MCF 10A (cell line): ENCODE measurements around the gene CACNG5. TPM values are rescaled to one million over a fixed set of nuclear protein-coding genes. Genes with fewer than 3 reads are reported as not detected.
A peak's percentile ranks its signal among the peaks of the same experiment; 100 is the strongest.

Source experiments
- BruUV-seq: library from RNA; stranded (reverse); fragments of 400-500 nt; replicated peaks from 2 replicates; lab custom pipeline; 2021; lab: Mats Ljungman, UMichigan
- CTCF ChIA-PET: fragments of 300-600 bp; sonication (Branson Sonifier 250); formaldehyde crosslinking; extraction: SDS; loops from one replicate; lab custom pipeline; 2021; ENCODE audit warnings: antibody characterized with exemption, inconsistent platforms; lab: Yijun Ruan, JAX
- POLR2A ChIA-PET: fragments of 300-600, 350-650 bp; sonication (Branson Sonifier 250); formaldehyde crosslinking; extraction: SDS; loops from one replicate; lab custom pipeline; 2020; ENCODE audit warnings: antibody characterized with exemption, inconsistent platforms; lab: Yijun Ruan, JAX
- DNase-seq: peaks from one replicate; pipeline ENCODE4 v3.0.0-alpha.2; 2018; ENCODE audit not compliant: unreplicated experiment
- H3K27ac Mint-ChIP-seq: one replicate; pipeline ENCODE4 v1.8.0; 2022; ENCODE audit warnings: mild to moderate bottlenecking, low read depth, mixed read lengths; ENCODE audit not compliant: unreplicated experiment
- H3K27me3 Mint-ChIP-seq: one replicate; pipeline ENCODE4 v1.8.0; 2022; ENCODE audit warnings: mixed read lengths; ENCODE audit not compliant: insufficient read depth, unreplicated experiment
- H3K36me3 Mint-ChIP-seq: one replicate; pipeline ENCODE4 v1.8.0; 2022; ENCODE audit warnings: mild to moderate bottlenecking, moderate library complexity, mixed read lengths; ENCODE audit not compliant: insufficient read depth, unreplicated experiment
- H3K4me1 Mint-ChIP-seq: one replicate; pipeline ENCODE4 v1.8.0; 2022; ENCODE audit warnings: mixed read lengths; ENCODE audit not compliant: insufficient read depth, unreplicated experiment
- H3K4me3 Mint-ChIP-seq: one replicate; pipeline ENCODE4 v1.8.0; 2022; ENCODE audit warnings: mild to moderate bottlenecking, moderate library complexity, mixed read lengths; ENCODE audit not compliant: unreplicated experiment
- H3K9me3 Mint-ChIP-seq: one replicate; pipeline ENCODE4 v1.8.0; 2022; ENCODE audit warnings: mixed read lengths; ENCODE audit not compliant: unreplicated experiment
- intact Hi-C: fragments of 100-400 bp; cut with micrococcal nuclease; formaldehyde crosslinking; loops from 2 replicates; pipeline ENCODE4 v1.14.1; 2022
- total RNA-seq: library from RNA; stranded (reverse); gene quantifications from 2 replicates; pipeline ENCODE4 v1.2.3, GENCODE V29; 2022
- TF ChIP-seq, protein P1 (sequence below): fragments of 200-600 bp; IDR thresholded peaks from one replicate; pipeline ENCODE4 v1.8.0; 2022; ENCODE audit warnings: antibody characterized with exemption, mild to moderate bottlenecking; ENCODE audit not compliant: unreplicated experiment

Gene CACNG5
- total RNA-seq, 1 experiment from 2014 or later: not detected

DNA sequence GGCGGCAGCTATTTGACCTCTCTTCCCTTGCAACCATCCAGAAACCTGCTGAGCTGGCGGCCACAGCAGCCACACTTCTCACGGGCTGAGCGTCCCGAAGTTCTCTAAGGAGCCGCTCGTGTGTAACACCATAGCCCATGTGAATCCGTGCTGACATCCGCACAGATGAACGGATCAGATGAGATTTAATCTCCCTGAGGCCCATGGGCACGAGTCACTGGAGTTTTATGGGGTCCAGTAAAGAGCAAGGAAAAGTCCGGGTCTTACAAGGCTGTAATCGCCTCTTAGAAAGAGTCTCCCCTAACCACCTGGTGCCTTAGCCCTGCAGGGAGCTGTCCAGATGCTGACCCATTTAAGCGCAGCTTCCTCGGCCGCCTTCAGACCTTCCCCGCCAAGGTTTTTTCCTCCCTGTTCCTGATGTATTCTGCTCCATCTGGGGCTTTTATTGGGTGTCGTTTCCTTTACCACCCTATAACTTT is 5.5 kb upstream of the CACNG5 start:
- Mint-ChIP-seq H3K9me3 (no peaks in the 10 kb centered on the region), H3K27me3 (peaks cover 37% of the 10 kb centered on the region), H3K27ac (no peak overlapping the region), H3K4me1 (no peaks in the 10 kb centered on the region), H3K4me3 (no peak overlapping the region), H3K36me3 (no peaks in the 10 kb centered on the region)
- ChIA-PET CTCF (interaction anchor here (0.6 kb wide), 1 partner anchor 9 kb away, joined by 5 read pairs; no protein-coding TSS in a partner anchor), POLR2A (interaction anchor here (0.7 kb wide), 1 partner anchor 42 kb away, joined by 3 read pairs; no protein-coding TSS in a partner anchor)
- no TSS peak for BruUV-seq
- TF ChIP-seq, protein P1, sequence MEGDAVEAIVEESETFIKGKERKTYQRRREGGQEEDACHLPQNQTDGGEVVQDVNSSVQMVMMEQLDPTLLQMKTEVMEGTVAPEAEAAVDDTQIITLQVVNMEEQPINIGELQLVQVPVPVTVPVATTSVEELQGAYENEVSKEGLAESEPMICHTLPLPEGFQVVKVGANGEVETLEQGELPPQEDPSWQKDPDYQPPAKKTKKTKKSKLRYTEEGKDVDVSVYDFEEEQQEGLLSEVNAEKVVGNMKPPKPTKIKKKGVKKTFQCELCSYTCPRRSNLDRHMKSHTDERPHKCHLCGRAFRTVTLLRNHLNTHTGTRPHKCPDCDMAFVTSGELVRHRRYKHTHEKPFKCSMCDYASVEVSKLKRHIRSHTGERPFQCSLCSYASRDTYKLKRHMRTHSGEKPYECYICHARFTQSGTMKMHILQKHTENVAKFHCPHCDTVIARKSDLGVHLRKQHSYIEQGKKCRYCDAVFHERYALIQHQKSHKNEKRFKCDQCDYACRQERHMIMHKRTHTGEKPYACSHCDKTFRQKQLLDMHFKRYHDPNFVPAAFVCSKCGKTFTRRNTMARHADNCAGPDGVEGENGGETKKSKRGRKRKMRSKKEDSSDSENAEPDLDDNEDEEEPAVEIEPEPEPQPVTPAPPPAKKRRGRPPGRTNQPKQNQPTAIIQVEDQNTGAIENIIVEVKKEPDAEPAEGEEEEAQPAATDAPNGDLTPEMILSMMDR: no peak
- intact Hi-C loops: no loop called here
- DNase-seq: peak; percentile 35

DNA sequence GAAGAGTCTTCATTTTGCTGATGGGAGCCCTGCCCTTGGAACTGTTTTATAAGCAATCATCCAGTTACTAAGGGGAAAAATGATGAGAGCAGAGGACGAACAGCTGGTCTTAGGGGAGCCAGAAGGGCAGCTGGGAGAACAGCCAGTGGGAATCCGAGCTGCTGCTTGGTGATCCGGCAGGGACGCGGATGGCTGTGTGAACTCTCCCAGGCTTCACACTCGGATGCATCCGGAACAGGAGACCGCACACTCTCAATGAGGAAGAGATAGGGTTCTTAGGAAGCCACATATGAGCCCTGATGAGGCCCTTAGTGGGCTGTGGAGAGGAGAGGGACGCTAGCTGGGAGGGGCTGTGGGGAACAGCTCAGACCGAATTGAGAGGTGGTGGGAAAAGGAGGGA is 5.0 kb upstream of the CACNG5 start:
- Mint-ChIP-seq H3K36me3 (no peaks in the 10 kb centered on the region), H3K4me1 (no peaks in the 10 kb centered on the region), H3K27me3 (peaks cover 37% of the 10 kb centered on the region), H3K9me3 (no peaks in the 10 kb centered on the region), H3K27ac (no peak overlapping the region), H3K4me3 (no peak overlapping the region)
- CTCF ChIA-PET: interaction anchor here (0.6 kb wide), 1 partner anchor 9 kb away, joined by 5 read pairs; no protein-coding TSS in a partner anchor
- no peak for DNase-seq
- POLR2A ChIA-PET: interaction anchor here (0.7 kb wide), 1 partner anchor 43 kb away, joined by 3 read pairs; no protein-coding TSS in a partner anchor
- TF ChIP-seq, protein P1: no peak
- intact Hi-C loops: no loop called here
- BruUV-seq: no TSS peak

DNA sequence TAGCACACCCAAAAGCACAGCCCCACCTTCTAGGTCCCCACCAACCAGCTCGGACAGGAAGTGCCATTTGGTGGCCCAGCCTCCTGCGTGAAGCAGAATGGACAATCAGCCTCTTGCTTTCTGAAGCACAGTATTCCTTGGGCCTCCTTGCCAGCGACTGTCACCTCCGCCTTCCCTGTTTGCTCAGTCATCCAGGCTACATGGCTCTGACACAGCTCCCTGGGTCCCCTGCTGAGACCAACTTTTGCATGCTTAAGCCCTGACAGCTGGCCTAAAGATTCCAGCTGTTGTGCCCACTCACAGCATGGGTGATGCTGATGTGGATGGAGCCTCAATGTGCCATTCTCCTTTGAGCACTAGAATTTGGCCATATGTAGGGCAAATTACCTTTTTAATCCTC is 4.5 kb upstream of the CACNG5 start:
- TF ChIP-seq, protein P1: no peak
- Mint-ChIP-seq H3K27ac (no peak overlapping the region), H3K27me3 (peaks cover 37% of the 10 kb centered on the region), H3K4me1 (no peaks in the 10 kb centered on the region), H3K4me3 (no peak overlapping the region), H3K9me3 (no peaks in the 10 kb centered on the region), H3K36me3 (no peaks in the 10 kb centered on the region)
- BruUV-seq: no TSS peak
- CTCF ChIA-PET: no interaction called here
- intact Hi-C loops: no loop called here
- POLR2A ChIA-PET: no interaction called here
- no peak for DNase-seq

DNA sequence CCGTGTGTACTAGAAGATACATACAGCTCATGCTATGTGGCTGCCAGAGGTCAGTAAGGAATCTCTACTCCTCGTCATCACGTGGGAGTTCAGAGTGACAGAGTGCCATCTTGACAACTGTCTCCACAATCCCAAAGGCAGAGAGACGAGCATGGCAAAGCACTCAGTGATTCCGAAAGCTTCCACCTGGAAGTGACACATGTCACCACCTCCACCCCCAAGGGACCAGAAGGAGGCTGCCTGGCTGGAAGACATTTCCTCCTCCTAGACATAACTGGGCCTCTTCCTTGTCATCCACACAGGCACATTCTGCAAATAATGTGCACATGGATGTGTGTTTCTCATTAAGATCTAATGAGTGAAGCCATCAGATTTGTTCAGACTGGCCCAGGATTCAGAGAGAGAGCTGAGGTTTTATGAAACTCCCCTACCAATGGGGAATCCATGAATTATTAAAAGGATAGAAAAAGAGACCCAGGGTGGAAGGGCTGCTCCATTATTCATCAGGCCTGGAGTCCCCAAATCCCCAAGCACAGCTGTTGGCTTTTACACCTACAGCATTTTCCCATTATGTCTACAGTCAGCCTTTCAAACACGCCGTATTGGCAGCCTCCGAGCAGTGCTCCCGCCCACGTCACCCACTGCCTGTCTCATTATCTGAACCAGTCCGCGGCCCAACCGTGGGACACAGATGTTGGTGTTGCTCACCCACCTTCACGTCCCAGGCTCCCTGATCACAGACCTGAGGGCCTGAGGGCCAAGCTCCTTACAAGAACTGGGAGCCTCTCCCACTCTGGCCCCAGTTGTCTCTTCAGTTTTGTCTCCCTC is 3.3 kb upstream of the CACNG5 start:
- no peaks in the 10 kb centered on the region for H3K36me3 Mint-ChIP-seq
- H3K27ac Mint-ChIP-seq: no peak overlapping the region
- H3K9me3 Mint-ChIP-seq: no peaks in the 10 kb centered on the region
- BruUV-seq: no TSS peak
- H3K27me3 Mint-ChIP-seq: peaks cover 37% of the 10 kb centered on the region
- ChIA-PET POLR2A (no interaction called here), CTCF (no interaction called here)
- DNase-seq: no peak
- intact Hi-C loops: no loop called here
- no peaks in the 10 kb centered on the region for H3K4me1 Mint-ChIP-seq
- TF ChIP-seq, protein P1: no peak
- H3K4me3 Mint-ChIP-seq: no peak overlapping the region
